ENCODE measurements around the gene TRAFD1.
"Not testable (repeated sequence)": the region's sequence is repeated elsewhere in the genome, so short reads cannot be mapped to it uniquely, and the experiment has no call there.

Gene TRAFD1

GRCh38 chr12:112153181-112153892 lies 28.0 kb downstream of the TRAFD1 start:
- ATAC-seq (ENCODE audit: insufficient read depth, low read depth): no peak
- Histone ChIP-seq H4K20me1 (ENCODE audit: insufficient read depth, low read length) (no peaks in the 10 kb centered on the region; the same call in 1 of the 2 replicates), H3K36me3 (ENCODE audit: insufficient read depth, low read length) (peaks cover 57% of the 10 kb centered on the region), H3K4me2 (ENCODE audit: insufficient read depth, low read length) (no peak overlapping the region), H3K4me1 (ENCODE audit: insufficient read depth, low read length) (no peaks in the 10 kb centered on the region), H3K4me3 (ENCODE audit: low read depth in 1 of 2, low read length in 2 of 2) (no peak overlapping the region), H3K27ac (ENCODE audit: low read length) (no peak overlapping the region), H3K9me3 (ENCODE audit: insufficient read depth, low read length, severe bottlenecking) (no peaks in the 10 kb centered on the region), H2AFZ (ENCODE audit: low read depth, low read length) (no peak overlapping the region), H3K79me2 (ENCODE audit: insufficient read depth, low read length) (no peaks in the 10 kb centered on the region), H3K9ac (ENCODE audit: low read depth, low read length) (no peak overlapping the region), H3K27me3 (ENCODE audit: insufficient read depth, low read length, poor library complexity) (no peaks in the 10 kb centered on the region)
- no peak for DNase-seq
- TF ChIP-seq EZH2 (IDR thresholded peaks at IDR 0.05; ENCODE audit: borderline replicate concordance, low read depth, low read length, severe bottlenecking) (no peak), CTCF (IDR thresholded peaks at IDR 0.05; ENCODE audit: borderline replicate concordance, extremely low read depth, low read length, poor library complexity, severe bottlenecking) (no peak)

DNA sequence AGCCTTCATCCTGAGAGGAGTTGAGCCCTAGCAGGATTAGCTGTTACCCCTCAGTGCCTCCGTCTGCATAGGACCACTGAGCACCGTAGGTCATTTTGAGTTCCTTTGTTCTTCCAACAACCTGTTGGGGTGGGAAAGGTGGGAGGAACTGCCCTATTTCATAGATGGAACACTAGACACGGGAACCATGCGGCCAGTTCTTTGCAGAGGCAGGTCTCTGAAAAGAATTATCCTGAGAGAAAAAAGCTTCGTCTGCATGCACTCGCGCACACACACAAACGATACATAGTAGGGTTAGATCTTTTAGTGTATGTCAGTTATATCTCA lies 28.5 kb downstream of the TRAFD1 start:
- Histone ChIP-seq H3K79me2 (ENCODE audit: insufficient read depth, low read length) (no peaks in the 10 kb centered on the region), H3K27ac (ENCODE audit: low read length) (no peak overlapping the region), H3K4me2 (ENCODE audit: insufficient read depth, low read length) (no peak overlapping the region), H3K9me3 (ENCODE audit: insufficient read depth, low read length, severe bottlenecking) (no peaks in the 10 kb centered on the region), H3K36me3 (ENCODE audit: insufficient read depth, low read length) (peaks cover 57% of the 10 kb centered on the region), H3K9ac (ENCODE audit: low read depth, low read length) (no peak overlapping the region), H3K4me1 (ENCODE audit: insufficient read depth, low read length) (no peaks in the 10 kb centered on the region), H4K20me1 (ENCODE audit: insufficient read depth, low read length) (no peaks in the 10 kb centered on the region; the same call in 1 of the 2 replicates), H3K4me3 (ENCODE audit: low read depth in 1 of 2, low read length in 2 of 2) (no peak overlapping the region), H2AFZ (ENCODE audit: low read depth, low read length) (no peak overlapping the region), H3K27me3 (ENCODE audit: insufficient read depth, low read length, poor library complexity) (no peaks in the 10 kb centered on the region)
- ATAC-seq (ENCODE audit: insufficient read depth, low read depth) (no peak), DNase-seq (no peak)
- no peak for TF ChIP-seq EZH2 (IDR thresholded peaks at IDR 0.05; ENCODE audit: borderline replicate concordance, low read depth, low read length, severe bottlenecking)
- no peak for TF ChIP-seq CTCF (IDR thresholded peaks at IDR 0.05; ENCODE audit: borderline replicate concordance, extremely low read depth, low read length, poor library complexity, severe bottlenecking)

DNA sequence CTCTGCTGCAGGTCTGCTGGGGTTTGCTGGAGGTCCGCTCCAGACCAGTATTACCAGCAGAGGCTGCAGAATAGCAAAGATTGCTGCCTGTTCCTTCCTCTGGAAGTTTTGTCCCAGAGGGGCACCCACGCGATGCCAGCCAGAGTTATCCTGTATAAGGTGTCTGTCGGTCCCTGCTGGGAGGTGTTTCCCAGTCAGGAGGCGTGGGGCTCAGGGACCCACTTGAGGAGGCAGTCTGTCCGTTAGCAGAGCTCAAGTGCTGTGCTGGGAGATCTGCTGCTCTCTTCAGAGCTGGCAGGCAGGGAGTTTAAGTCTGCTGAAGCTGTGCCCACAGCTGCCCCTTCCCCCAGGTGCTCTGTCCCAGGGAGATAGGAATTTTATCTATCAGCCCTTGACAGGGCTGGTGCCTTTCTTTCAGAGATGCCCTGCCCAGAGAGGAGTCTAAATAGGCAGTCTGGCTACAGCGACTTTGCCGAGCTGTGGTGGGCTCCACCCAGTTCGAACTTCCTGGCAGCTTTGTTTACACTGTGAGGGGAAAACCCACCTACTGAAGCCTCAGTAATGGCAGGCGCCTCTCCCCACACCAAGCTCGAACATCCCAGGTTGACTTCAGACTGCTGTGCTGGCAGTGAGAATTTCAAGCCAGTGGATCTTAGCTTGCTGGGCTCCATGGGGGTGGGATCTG lies 33.2 kb downstream of the TRAFD1 start:
- H3K4me3 ChIP-seq (ENCODE audit: low read depth in 1 of 2, low read length in 2 of 2); H2AFZ ChIP-seq (ENCODE audit: low read depth, low read length); DNase-seq; H3K4me2 ChIP-seq (ENCODE audit: insufficient read depth, low read length); H3K9me3 ChIP-seq (ENCODE audit: insufficient read depth, low read length, severe bottlenecking); H4K20me1 ChIP-seq (ENCODE audit: insufficient read depth, low read length); H3K27ac ChIP-seq (ENCODE audit: low read length); H3K79me2 ChIP-seq (ENCODE audit: insufficient read depth, low read length); H3K4me1 ChIP-seq (ENCODE audit: insufficient read depth, low read length); H3K27me3 ChIP-seq (ENCODE audit: insufficient read depth, low read length, poor library complexity); ATAC-seq (ENCODE audit: insufficient read depth, low read depth); H3K9ac ChIP-seq (ENCODE audit: low read depth, low read length): not testable (repeated sequence)
- peaks cover 57% of the 10 kb centered on the region for H3K36me3 ChIP-seq (ENCODE audit: insufficient read depth, low read length)

- Histone ChIP-seq H3K4me3 (ENCODE audit: low read depth in 1 of 2, low read length in 2 of 2) (no peak overlapping the region), H3K27ac (ENCODE audit: low read length) (no peak overlapping the region), H2AFZ (ENCODE audit: low read depth, low read length) (no peak overlapping the region), H4K20me1 (ENCODE audit: insufficient read depth, low read length) (no peaks in the 10 kb centered on the region), H3K9me3 (ENCODE audit: insufficient read depth, low read length, severe bottlenecking) (no peaks in the 10 kb centered on the region), H3K36me3 (ENCODE audit: insufficient read depth, low read length) (peaks cover 52% of the 10 kb centered on the region), H3K79me2 (ENCODE audit: insufficient read depth, low read length) (no peaks in the 10 kb centered on the region), H3K4me2 (ENCODE audit: insufficient read depth, low read length) (no peak overlapping the region), H3K27me3 (ENCODE audit: insufficient read depth, low read length, poor library complexity) (no peaks in the 10 kb centered on the region), H3K9ac (ENCODE audit: low read depth, low read length) (no peak overlapping the region), H3K4me1 (ENCODE audit: insufficient read depth, low read length) (no peaks in the 10 kb centered on the region)
- no peak for ATAC-seq (ENCODE audit: insufficient read depth, low read depth)
- TF ChIP-seq CTCF (IDR thresholded peaks at IDR 0.05; ENCODE audit: borderline replicate concordance, extremely low read depth, low read length, poor library complexity, severe bottlenecking) (no peak), EZH2 (IDR thresholded peaks at IDR 0.05; ENCODE audit: borderline replicate concordance, low read depth, low read length, severe bottlenecking) (no peak)
- DNase-seq: no peak
Measured at GRCh38 chr12:112159146-112159541, 33.8 kb downstream of the TRAFD1 start.

Data from DND-41 (cell line).